Myocyte (in vitro differentiated cells): ENCODE results near the gene EED. TPM values are rescaled to one million over a fixed set of nuclear protein-coding genes. Genes with fewer than 3 reads are reported as not detected.

Experiments used
- DNase-seq: peaks from one replicate; pipeline ENCODE4 v3.0.0-alpha.2; 2012; ENCODE audit warnings: low read depth
- polyA plus RNA-seq: library from polyadenylated mRNA; unstranded; fragments of >200 nt; gene quantifications from one replicate; pipeline ENCODE4 v1.2.1, GENCODE V29; 2012; ENCODE audit warnings: missing spikeins
- total RNA-seq: library from RNA; depleted of rRNA; stranded (reverse); fragments of >200 nt; gene quantifications from 2 replicates; pipeline ENCODE4 v1.2.3, GENCODE V29; 2014

The EED gene, protein sequence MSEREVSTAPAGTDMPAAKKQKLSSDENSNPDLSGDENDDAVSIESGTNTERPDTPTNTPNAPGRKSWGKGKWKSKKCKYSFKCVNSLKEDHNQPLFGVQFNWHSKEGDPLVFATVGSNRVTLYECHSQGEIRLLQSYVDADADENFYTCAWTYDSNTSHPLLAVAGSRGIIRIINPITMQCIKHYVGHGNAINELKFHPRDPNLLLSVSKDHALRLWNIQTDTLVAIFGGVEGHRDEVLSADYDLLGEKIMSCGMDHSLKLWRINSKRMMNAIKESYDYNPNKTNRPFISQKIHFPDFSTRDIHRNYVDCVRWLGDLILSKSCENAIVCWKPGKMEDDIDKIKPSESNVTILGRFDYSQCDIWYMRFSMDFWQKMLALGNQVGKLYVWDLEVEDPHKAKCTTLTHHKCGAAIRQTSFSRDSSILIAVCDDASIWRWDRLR
- 15.8 and 16.3 TPM in 2 replicates for total RNA-seq
- polyA plus RNA-seq, result 14.7 TPM

GRCh38 chr11:86244522-86245368 is at the start of gene EED:
EED (plus strand) TSS chr11:86244753; CDS start chr11:86245230, 477 bp downstream.
- peak; percentile 95 for DNase-seq

GRCh38 chr11:86194998-86195397 is 49.6 kb upstream of the EED start:
- DNase-seq, result no peak

GRCh38 chr11:86196085-86196696 is 48.4 kb upstream of the EED start:
- DNase-seq, result no peak

- no peak for DNase-seq
These were observed 47.6 kb upstream of the EED start for GRCh38 chr11:86196913-86197312.

DNA sequence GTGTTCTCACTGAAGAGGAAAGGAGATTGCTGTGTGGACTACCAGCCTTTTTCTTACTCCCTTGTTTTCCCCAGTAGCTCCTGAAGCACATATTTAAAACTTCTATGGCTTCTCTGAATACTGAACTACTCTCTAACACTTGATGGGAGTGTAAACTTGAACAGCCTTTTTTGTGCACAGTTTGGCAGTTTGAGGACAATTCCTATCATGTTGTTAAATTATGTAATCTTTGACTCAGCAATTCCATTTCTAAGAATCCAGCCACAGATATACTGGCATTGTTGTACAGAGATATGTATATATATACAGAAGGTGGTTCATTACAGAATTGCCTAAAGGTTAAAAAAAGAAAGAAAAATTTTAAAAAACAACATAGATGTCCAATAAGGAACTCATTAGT is 47.1 kb upstream of the EED start:
- DNase-seq, result no peak

DNA sequence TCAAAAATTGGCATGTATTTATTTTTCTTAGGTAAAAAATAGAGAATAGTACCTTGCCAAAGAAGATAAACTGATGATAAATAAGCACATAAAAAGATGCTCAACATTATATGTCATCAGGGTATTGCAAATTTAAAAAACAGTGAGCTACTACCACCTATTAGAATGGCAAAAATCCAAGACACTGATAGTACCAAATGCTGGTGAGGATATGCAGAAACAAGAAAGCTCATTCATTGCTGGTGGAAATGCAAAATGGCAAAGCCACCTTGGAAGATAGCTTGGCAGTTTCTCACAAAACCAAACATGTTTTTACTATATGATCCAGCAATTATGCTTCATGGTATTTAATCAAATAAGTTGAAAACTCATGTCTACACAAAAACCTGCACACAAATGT is 46.4 kb upstream of the EED start:
- no peak for DNase-seq

DNA sequence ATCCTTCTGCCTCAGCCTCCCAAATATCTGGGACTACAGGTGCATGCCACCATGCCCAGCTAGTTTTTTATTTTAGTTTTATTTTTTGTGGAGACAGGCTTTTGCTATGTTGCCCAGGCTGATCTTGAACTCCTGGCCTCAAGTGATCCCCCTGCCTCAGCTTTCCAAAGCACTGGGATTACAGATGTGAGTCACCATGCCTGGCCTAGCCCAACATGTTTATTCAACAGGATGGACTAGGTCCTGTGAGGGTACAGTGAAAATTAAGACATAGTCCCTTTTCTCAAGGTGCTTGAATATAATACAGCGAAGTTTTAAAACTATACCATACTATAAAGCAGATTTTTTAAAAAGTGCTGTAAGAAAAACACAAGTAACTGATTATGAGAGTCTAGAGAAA is 45.2 kb upstream of the EED start:
- no peak for DNase-seq

- DNase-seq, result no peak
These were observed 43.1 kb upstream of the EED start for GRCh38 chr11:86201371-86201884.

- no peak for DNase-seq
These were observed 42.6 kb upstream of the EED start for GRCh38 chr11:86202013-86202336.

DNA sequence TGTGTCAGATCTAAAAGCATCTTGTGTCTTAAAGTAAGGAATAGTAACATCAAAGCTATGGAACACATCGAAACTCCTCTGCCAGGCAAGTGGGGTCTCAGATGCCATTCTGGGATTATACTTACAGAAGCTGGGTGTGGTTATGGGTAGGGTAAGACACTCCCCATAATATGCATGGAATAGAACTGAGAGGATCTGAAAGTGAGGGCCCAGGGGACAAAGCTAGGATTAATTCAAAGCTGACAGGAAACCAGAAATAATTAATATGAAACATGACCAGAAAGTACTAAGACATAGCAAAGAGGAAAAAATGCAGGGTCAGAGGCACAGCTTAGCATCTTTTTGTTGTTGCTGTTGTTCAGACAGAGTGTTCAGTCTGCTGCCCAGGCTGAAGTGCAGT is 40.2 kb upstream of the EED start:
- DNase-seq, result no peak

DNA sequence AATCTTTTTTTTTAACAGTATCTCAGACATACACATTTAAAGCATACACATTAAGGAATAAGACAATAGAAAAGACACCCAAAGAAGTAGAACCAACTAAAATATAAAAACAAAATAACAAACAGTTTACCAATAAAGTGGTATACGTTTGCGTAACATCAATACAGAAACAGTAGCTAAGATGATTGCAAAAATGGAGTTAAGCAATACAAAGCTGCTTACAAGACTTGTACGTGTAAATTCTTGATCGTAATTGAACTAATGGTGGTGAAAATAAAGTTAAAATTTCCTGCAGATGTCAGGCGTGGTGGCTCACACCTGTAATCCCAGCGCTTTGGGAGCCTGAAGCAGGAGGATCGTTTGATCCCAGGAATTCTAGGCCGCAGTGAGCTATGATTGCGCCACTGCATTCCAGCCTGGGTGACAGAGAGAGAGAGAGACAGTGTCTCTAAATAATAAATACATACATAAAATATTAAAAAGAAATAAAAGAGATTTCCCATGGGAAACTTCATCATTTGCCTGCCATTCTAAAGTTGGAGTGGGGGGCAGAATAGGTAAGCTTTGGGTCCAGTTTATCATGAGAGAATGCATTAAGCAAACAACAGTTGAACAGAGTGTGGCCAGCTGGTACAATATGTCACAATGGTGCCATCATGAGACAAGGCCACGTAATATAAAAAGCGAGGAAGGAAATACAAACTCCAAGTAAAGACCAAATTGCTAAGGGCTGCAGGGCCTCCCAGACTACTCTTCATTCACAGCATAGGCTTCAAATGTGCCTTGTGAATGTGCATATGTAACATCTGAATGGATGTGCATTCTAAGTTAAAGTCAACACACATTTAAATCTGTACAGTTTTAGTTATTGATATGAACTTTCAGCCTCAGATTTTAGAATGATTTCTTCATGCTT is 38.9 kb upstream of the EED start:
- peak; percentile 30 for DNase-seq

GRCh38 chr11:86206337-86206695 is 38.2 kb upstream of the EED start:
- no peak for DNase-seq

GRCh38 chr11:86207413-86207812 is 37.1 kb upstream of the EED start:
- DNase-seq, result no peak

DNA sequence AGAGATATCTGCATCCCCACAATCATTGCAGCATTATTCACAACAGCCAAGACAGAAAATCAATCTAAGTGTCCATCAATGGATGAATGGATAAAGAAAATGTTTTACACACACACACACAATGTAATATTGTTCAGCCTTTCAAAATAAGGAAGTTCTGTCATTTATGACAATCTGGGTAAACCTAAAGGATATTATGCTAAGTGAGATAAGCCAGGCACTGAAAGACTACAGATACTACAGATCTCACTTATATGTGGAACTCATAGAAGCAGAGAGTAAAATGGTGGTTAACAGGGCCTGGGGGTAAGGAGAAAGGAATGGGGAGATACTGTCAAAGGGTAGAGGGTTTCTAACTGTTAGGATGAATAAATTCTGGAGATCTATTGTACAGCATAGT is 36.0 kb upstream of the EED start:
- no peak for DNase-seq

DNA sequence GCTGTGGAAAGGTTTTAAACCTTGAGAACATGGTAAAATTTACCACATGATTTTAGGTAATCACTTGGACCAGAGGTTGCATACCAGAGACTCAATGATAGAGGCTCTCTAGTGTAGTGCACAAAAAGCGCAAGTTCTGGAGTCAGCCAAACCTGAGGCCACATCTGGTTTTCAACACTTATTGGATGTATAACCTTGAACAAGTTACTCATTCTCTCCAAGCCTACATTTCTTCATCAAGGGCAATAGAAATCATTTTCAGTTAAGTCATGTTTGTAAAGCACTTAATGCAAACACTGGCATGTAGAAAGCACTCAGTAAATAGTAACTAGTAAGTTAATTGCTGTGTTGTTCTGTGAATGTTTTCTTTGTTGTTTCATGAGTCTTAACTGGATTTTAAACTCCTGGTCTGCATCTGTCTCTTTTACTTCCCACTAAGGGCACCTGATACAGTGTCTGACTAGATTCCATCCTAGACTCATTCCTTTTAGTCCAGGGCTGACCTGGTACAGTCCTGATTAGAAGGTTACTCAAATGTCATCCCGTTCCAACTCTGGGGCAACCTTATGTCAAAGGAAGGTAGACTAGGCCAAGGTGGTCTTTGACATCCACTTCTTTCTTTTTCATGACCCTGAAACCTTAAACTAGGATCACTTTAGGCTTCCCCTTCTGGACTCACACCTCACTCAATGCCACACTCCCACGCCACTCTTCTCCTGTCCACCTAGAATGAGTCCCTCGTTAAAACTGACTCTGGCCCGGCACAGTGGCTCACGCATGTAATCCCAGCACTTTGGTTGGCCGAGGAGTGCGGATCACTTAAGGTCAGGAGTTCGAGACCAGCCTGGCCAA is 34.5 kb upstream of the EED start:
- no peak for DNase-seq

DNA sequence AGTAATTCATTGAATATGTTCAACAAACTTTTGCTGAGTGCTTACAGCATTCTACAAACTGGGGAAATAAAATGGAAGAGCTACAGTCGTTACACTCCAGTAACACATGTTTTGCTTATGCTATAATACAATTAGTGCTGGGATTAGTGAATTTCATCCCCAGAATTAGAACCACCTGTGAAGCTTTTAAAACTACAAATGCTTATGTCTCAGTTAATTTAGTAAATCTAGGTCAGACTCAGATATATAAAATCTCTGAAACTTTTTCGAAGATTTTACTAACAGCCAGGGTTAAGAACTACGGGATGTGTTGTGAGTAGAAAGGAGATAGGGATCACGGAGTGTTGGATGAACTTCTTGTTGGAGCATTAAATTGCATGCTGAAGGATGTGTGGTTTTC is 33.7 kb upstream of the EED start:
- DNase-seq, result no peak

GRCh38 chr11:86211619-86212018 is 32.9 kb upstream of the EED start:
- no peak for DNase-seq

- no peak for DNase-seq
These were observed 32.4 kb upstream of the EED start for GRCh38 chr11:86212019-86212611.

- DNase-seq, result no peak
These were observed 29.8 kb upstream of the EED start for GRCh38 chr11:86214710-86215109.
